SK-N-SH treated with all-trans-retinoic acid at 6 μM for 48 hours (cell line): ENCODE results near the gene TTC19.

Experiments used
- BACH2 ChIP-seq: fragments of 250-450 bp; sonication (Bioruptor Pico); IDR thresholded peaks from 2 replicates; pipeline ENCODE4 v1.9.0; 2021; ENCODE audit warnings: mild to moderate bottlenecking, borderline replicate concordance
- CSDC2 ChIP-seq: fragments of 250-450 bp; sonication (Bioruptor Pico); IDR thresholded peaks from 2 replicates; pipeline ENCODE4 v1.5.0; 2020; ENCODE audit warnings: mild to moderate bottlenecking, moderate library complexity
- ZFP3 ChIP-seq: fragments of 250-450 bp; sonication (Bioruptor Pico); IDR thresholded peaks from 2 replicates; pipeline ENCODE4 v1.5.0; 2020; ENCODE audit warnings: mild to moderate bottlenecking, moderate library complexity
- TF ChIP-seq, protein P1 (sequence below): fragments of 250-450 bp; sonication (Bioruptor Pico); IDR thresholded peaks from 2 replicates; pipeline ENCODE4 v1.8.0; 2020; ENCODE audit warnings: mild to moderate bottlenecking, moderate library complexity, borderline replicate concordance

DNA sequence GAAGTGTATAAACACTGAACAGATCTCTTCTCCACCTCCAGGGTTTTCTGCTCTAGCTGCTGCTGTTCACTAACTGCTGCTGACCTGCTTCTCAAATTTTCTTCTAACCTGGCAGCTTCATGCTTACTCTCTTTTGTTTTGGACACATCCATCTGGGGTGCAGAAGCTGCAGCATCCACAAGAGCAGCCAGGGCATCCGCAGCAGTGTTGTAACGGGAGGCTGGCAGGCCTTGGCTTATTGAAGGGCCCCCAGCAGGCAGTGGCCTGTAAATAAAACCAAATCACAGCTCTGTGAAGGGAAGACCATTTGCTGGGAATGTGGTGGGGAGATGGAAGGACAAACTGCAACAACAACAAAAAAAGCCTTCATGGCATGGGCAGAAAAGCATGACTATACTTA is 62.0 kb downstream of the TTC19 start:
- TF ChIP-seq ZFP3 (no peak), BACH2 (CRISPR knock-in tag) (no peak), CSDC2 (CRISPR knock-in tag) (no peak)
- TF ChIP-seq, protein P1, sequence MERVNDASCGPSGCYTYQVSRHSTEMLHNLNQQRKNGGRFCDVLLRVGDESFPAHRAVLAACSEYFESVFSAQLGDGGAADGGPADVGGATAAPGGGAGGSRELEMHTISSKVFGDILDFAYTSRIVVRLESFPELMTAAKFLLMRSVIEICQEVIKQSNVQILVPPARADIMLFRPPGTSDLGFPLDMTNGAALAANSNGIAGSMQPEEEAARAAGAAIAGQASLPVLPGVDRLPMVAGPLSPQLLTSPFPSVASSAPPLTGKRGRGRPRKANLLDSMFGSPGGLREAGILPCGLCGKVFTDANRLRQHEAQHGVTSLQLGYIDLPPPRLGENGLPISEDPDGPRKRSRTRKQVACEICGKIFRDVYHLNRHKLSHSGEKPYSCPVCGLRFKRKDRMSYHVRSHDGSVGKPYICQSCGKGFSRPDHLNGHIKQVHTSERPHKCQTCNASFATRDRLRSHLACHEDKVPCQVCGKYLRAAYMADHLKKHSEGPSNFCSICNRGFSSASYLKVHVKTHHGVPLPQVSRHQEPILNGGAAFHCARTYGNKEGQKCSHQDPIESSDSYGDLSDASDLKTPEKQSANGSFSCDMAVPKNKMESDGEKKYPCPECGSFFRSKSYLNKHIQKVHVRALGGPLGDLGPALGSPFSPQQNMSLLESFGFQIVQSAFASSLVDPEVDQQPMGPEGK (CRISPR knock-in tag) = no peak
